Activated T-cell treated with anti-CD3 and anti-CD28 coated beads, Interleukin-2, amount 50 U/mL, for 48 hours (primary cell): ENCODE data around the gene TRIM47.
"Not testable (repeated sequence)": the region's sequence is repeated elsewhere in the genome, so short reads cannot be mapped to it uniquely, and the experiment has no call there.

Experiments
- DNase-seq, 2 experiments: peaks; one replicate each; pipeline ENCODE4 v3.0.0-alpha.2; 2020

Gene TRIM47

DNA sequence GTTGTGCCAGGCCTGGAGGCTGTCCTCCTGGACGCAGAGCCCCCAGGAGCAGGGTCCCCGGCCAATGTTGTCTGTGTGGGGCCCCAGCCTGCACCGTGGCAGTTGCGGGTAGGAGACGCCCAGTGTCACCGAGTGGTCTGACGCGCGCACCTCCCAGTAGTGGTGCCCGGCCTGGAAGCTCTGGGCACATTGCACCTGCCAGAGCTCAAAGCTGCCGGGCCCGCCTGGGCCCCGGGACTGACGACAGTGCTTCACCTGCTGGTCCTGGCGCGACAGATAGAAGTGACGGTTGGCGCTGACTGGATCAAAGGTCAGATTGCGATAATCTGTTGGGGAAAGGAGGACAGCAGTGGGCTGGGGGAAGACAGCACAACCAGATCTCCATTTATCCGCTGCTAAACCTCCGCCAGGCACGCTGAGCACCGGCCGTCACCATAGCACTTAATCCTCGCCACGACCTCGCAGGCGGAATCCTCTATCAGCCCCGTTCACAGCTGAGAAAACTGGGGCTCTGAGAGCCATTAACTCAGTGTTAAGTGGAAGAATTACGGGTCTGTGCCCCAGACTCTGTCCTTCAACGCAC, 12.7 kb upstream of the TRIM47 start:
- DNase-seq: no peak

- DNase-seq: peak; percentile 37 to 42
Measured at GRCh38 chr17:75889454-75889853, 11.1 kb upstream of the TRIM47 start.

DNA sequence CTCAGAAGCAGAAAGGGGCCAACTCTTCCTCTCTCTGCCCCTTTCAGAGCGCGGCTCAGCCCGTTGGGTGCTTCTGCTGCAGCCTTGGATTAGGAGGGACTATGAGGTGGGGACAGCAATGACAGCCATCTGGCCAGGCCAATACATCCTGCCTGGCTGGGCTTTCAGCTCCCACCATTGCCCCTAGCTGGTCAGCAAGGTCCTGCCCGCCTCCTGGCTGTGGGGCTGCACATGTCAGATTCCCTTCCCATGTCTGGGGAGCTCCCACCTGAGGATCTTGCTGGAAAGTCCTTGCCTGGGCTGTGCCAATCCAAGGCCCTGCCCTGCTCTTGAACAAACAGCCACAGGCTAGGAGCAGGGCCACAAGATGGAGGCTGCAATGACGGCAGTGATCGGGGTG, 10.1 kb upstream of the TRIM47 start:
- no peak for DNase-seq

DNA sequence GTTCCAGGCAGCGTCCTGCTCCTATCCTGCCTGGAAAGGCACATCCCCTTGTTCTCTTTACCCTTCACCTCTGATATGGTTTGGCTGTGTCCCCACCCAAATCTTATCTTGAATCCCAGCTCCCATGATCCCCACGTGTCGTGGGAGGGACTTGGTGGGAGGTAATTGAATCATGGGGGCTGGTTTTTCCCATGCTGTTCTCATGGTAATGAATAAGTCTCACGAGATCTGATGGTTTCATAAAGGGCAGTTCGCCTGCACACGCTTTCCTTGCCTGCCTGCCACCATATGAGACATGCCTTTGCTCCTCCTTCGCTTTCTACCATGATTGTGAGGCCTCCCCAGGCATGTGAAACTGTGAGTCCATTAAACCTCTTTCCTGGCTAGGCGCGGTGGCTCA, 7.5 kb upstream of the TRIM47 start:
- DNase-seq: not testable (repeated sequence)

DNA sequence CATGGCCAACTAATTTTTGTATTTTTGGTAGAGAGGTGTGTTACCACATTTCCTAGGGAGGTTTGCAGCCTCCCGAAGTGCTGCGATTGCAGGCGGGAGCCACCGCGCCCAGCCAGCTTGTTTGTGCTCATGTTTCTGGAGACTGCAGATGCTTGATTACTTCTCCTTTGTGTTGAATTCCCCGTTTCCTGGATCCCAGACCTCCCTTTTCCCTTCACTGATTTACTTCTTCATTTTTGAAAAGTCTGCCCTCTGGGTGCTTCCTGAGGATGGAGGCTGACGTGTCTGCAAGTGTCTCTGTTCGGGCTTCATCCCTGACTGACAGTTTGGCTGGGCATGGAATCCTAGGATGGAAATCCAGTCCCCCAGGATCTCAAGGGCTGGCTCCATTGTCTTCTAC, 7.0 kb upstream of the TRIM47 start:
- DNase-seq: no peak

GRCh38 chr17:75881678-75882454, 3.5 kb upstream of the TRIM47 start:
- DNase-seq: no peak

- DNase-seq: no peak
Measured at GRCh38 chr17:75880266-75880665, 1.9 kb upstream of the TRIM47 start.

DNA sequence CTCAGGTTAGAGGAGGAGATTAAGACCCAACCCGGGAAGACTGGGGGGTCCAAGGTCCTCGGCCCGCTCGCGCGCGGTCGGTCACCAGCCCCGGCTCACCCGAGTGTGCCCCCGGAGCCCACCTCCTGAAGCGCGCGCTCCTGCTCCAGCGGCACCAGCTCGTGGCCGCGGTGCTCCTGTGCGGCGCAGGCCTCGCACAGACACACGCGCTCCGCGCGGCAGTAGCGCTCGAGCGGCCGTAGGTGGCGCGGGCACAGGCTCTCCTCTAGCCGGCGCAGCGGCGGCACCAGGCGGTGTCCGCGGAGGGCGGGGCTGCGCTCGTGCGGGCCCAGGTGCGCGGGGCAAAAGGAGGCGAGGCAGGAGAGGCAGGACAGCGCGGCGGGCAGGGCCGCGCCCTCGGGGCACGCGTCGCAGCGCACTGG, 618 bp downstream of the TRIM47 start:
- DNase-seq: peak; percentile 80 to 86

GRCh38 chr17:75876938-75877751, 1.2 kb downstream of the TRIM47 start:
- peak; percentile 64 to 70 for DNase-seq

GRCh38 chr17:75876190-75876937, 2.0 kb downstream of the TRIM47 start:
- peak; percentile 74 to 80 for DNase-seq

DNA sequence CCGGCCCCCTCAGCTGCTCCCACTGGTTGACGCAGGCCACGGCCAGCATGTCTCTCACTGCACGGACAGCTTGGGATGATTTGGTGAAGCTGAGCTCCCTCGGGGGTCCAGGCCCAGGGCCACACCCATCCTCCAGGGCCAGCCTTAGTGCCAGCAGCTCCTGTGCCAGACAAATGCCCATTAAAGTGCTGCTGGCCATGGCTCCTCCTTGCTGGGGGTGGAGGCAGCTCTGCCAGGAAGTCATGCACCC, 2.5 kb downstream of the TRIM47 start:
- DNase-seq: no peak

GRCh38 chr17:75875182-75875939, 3.0 kb downstream of the TRIM47 start:
- DNase-seq: no peak

DNA sequence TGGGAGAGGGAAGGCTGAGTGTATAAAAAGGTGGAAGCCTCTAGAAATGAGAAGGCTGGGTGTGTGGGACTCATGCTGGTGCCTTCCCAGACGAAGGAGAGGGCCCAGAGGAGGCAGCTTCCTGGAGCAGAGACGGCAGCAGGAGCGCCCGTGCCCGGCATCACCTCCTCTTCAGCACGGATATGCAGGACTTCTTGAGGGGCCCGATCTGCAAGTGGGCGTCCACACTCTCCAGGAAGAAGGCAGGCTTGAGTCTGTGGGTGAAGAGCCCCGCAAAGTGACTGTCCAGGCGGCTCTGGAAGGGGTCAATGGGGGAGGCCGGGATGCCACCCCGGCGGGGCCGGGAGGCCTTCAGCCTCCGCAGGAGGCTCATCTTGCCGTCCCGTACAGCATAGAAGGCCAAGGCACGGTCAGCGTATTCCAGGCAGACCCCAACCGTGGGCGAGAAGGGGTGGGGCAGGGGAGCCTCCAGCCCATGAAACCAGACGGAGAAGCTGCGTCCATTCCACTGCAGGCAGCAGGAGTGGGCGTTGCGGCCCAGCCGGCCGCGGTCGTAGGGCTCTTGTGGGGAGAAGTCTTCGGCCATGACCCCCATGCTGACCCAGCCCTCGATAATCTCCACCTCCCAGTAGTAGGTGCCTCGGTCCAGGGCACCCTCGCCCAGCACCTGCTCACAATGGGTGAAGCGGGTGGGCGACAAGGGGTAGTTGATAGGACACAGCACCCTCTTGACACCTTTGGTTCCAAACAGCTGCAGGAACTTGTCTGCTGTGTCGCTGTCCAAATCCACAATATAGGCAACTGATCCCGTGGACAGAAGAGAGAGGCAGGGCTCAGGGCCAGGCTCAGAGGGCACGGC, 3.8 kb downstream of the TRIM47 start:
- no peak for DNase-seq

- no peak for DNase-seq
Measured at GRCh38 chr17:75873587-75874322, 4.6 kb downstream of the TRIM47 start.

- DNase-seq: no peak
Measured at GRCh38 chr17:75872434-75873351, 5.7 kb downstream of the TRIM47 start.

DNA sequence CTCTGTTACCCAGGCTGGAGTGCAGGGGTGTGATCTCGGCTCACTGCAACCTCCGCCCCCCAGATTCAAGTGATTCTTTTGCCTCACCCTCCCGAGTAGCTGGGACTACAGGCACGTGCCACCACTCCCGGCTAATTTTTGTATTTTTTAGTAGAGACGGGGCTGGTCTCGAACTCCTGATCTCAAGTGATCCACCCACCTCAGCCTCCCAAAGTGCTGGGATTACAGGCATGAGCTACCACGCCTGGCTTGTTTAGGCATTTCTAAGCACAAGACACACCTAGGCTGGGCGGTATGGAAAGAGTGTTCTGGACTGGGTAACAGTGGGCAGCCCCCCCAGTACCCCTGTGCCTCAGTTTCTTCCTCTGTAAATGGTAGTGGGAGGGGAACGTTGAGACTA, 8.2 kb downstream of the TRIM47 start:
- not testable (repeated sequence) for DNase-seq

DNA sequence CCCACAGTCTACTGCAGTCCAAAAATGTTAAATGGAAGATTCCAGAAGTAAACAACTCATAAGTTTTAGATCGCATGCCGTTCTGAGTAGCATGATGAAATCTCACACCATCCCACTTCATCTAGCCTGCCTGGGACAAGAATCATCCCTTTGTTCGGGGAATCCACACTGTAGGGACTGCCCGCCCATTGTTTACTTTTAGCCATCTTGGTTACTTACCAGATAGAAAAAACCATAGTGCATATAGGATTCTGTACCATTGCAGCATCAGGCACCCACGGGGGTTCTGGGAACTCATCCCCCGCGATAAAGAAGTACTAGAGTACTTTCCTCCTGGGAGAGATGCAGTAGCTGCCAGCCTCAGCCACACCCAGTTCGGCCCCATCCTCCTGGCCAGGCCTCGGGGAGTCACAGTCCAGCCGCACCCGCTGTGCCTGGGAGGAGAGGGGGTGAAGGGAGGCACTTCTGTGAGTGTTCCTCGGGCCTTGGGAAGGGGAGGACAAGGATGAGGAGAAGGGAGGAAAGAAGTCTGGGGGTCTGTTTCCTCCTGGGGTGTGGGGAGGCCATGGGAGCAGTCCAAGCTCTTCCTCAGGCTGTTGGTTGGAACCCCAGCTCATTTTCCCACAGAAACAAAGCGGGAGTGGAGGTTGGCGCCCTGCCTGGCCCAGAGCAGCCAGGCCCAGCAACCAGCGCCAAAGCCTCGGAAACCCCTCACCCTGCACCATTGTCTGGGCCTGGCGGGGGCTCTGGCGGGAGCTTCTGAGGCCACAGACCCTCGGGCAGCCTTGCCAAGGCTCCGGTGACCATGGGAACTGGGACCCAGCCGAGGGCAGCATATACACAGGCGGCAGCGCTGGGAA, 8.9 kb downstream of the TRIM47 start:
- DNase-seq: no peak

DNA sequence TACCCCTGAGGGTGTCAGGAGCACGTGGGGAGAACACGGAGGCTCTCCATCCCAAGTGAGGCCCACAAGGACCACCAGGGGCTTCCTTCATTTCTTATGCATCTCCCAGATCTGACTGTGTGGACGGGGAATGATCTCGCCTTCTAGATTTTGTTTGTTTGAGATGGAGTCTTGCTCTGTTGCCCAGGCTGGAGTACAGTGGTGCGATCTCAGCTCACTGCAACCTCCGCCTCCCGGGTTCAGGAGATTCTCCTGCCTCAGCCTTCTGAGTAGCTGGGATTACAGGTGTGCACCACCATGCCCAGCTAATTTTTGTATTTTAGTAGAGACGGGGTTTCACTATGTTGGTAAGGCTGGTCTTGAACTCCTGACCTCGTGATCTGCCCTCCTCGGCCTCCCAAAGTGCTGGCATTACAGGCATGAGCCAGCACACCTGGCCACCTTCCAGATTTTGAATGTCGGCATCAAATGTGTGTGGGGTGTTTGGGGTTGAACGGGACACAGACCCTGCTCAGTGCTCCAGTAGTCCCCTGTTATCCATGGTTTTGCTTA, 9.6 kb downstream of the TRIM47 start:
- DNase-seq: not testable (repeated sequence)
